Measurements from ENCODE around the gene TOR1A. TPM values are rescaled to one million over a fixed set of nuclear protein-coding genes. Genes with fewer than 3 reads are reported as not detected.
"Not testable (repeated sequence)": the region's sequence is repeated elsewhere in the genome, so short reads cannot be mapped to it uniquely, and the experiment has no call there.

The TOR1A gene
- total RNA-seq, 1 donor from 2014 or later, result 35.5 TPM

- intact Hi-C loops (cut with DNase I), result no loop called here
- no peak overlapping the region for H3K27ac ChIP-seq
- no peaks in the 10 kb centered on the region for H3K9me3 ChIP-seq
- peaks cover 29% of the 10 kb centered on the region for H3K36me3 ChIP-seq
- H3K4me3 ChIP-seq, result no peak overlapping the region
- TF ChIP-seq CTCF (IDR thresholded peaks at IDR 0.05), result no peak
- H3K4me1 ChIP-seq, result peaks cover 11% of the 10 kb centered on the region
- no peak for ATAC-seq
- H3K27me3 ChIP-seq, result no peaks in the 10 kb centered on the region
- no peak for DNase-seq
These were observed 17.9 kb downstream of the TOR1A start for GRCh38 chr9:129806061-129806460.

- no peak for DNase-seq
- Histone ChIP-seq H3K4me1 (peaks cover 11% of the 10 kb centered on the region), H3K4me3 (peak overlapping the region; percentile 77), H3K36me3 (peaks cover 7% of the 10 kb centered on the region), H3K27ac (peak overlapping the region; percentile 87), H3K27me3 (no peaks in the 10 kb centered on the region), H3K9me3 (no peaks in the 10 kb centered on the region)
- TF ChIP-seq CTCF (IDR thresholded peaks at IDR 0.05), result no peak
- no peak for ATAC-seq
- intact Hi-C loops (cut with DNase I), result no loop called here
These were observed 20.3 kb downstream of the TOR1A start for GRCh38 chr9:129803676-129804060.

GRCh38 chr9:129802833-129803675 is 20.9 kb downstream of the TOR1A start, which contains the start of gene TOR1B:
Gene TOR1B, plus strand, starts transcription at chr9:129803184. Its CDS starts 29 bp downstream, at chr9:129803213.
- H3K27me3 ChIP-seq, result no peaks in the 10 kb centered on the region
- peak; percentile 99 for ATAC-seq
- H3K4me3 ChIP-seq, result peak within 1 kb of the TSS; percentile 77
- TF ChIP-seq CTCF (IDR thresholded peaks at IDR 0.05), result no peak
- no peaks in the 10 kb centered on the region for H3K9me3 ChIP-seq
- peak; percentile 97 for DNase-seq
- peak within 1 kb of the TSS; percentile 87 for H3K27ac ChIP-seq
- peaks cover 7% of the 10 kb centered on the region for H3K36me3 ChIP-seq
- intact Hi-C loops (cut with DNase I), result no loop called here
- H3K4me1 ChIP-seq, result peaks cover 11% of the 10 kb centered on the region

GRCh38 chr9:129801504-129801903 is 22.4 kb downstream of the TOR1A start:
- no peak for ATAC-seq
- Histone ChIP-seq H3K4me3 (no peak overlapping the region), H3K9me3 (no peaks in the 10 kb centered on the region), H3K27me3 (no peaks in the 10 kb centered on the region), H3K4me1 (peaks cover 11% of the 10 kb centered on the region), H3K36me3 (no peaks in the 10 kb centered on the region), H3K27ac (no peak overlapping the region)
- no peak for TF ChIP-seq CTCF (IDR thresholded peaks at IDR 0.05)
- no peak for DNase-seq
- intact Hi-C loops (cut with DNase I), result no loop called here

DNA sequence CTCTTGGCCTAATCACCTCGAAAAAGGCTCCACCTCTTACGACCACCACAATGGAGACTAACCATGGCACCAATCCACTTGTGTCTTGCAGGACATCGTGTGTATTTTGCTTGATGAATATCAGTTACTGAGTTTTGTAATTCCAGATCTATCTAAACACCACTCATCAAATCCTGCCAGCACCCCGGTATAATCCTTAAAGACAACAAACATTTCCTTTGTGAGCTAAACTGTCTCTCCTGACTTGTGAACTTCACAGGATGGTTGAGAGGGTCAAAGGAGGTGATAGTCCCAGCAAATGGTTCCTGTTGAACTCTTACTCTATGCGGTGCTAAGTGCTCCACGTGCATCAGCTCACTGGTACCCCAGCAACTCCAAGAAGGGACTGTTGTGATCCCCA is 25.0 kb downstream of the TOR1A start:
- Histone ChIP-seq H3K27ac (no peak overlapping the region), H3K4me3 (no peak overlapping the region), H3K27me3 (no peaks in the 10 kb centered on the region), H3K4me1 (peaks cover 3% of the 10 kb centered on the region), H3K9me3 (no peaks in the 10 kb centered on the region), H3K36me3 (no peaks in the 10 kb centered on the region)
- no peak for ATAC-seq
- no peak for TF ChIP-seq CTCF (IDR thresholded peaks at IDR 0.05)
- no peak for DNase-seq
- intact Hi-C loops (cut with DNase I), result no loop called here

DNA sequence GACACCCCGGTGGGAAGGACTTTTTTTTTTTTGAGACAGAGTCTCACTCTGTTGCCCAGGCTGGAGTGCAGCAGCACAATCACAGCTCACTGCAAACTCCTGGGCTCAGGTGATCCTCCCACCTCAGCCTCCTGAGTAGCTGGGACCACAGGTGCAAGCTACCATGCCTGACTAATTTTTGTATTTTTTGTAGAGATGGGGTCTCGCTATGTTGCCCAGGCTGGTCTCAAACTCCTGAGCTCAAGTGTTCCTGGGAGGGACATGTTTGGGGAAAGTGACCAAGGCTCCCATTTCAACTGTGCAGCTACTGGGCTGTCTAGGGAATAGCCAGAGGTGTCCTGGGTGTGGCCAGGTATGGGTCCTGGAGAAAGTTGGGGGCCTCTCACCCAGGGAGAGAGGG is 27.9 kb downstream of the TOR1A start:
- ATAC-seq; H3K27me3 ChIP-seq; H3K36me3 ChIP-seq; DNase-seq; H3K4me1 ChIP-seq; intact Hi-C loops (cut with DNase I); H3K27ac ChIP-seq; H3K9me3 ChIP-seq; H3K4me3 ChIP-seq: not testable (repeated sequence)

Data from upper lobe of right lung (tissue), 1 donor.